Thyroid gland (tissue), 4 donors: Measurements from ENCODE around the gene PLIN5. TPM values are rescaled to one million over a fixed set of nuclear protein-coding genes. Genes with fewer than 3 reads are reported as not detected.

Experiments used
- DNase-seq, 2 donors: peaks; one replicate each; pipeline ENCODE4 v3.0.0-alpha.2; 2019
- H3K27ac ChIP-seq, 3 donors: fragments of 200-600 bp; sonication (generic); 1 replicate in 2 of 3; 2 replicates in 1 of 3; pipeline ENCODE4 v1.5.1; 2016 to 2019; ENCODE audit warnings: mild to moderate bottlenecking in 1 of 3, moderate library complexity in 1 of 3
- H3K27me3 ChIP-seq: fragments of 200-600 bp; sonication (generic); one replicate; pipeline ENCODE4 v1.5.1; 2019
- H3K36me3 ChIP-seq, 2 donors: fragments of 200-600 bp; sonication (generic); one replicate each; pipeline ENCODE4 v1.5.1; 2016 to 2019
- H3K4me1 ChIP-seq, 2 donors: fragments of 200-600 bp; sonication (generic); one replicate each; pipeline ENCODE4 v1.5.1; 2017 to 2019
- H3K4me3 ChIP-seq, 3 donors: fragments of 200-600 bp; sonication (generic); replicated peaks in 1 of 3; 1 replicate in 2 of 3; 2 replicates in 1 of 3; pipeline ENCODE4 v1.5.1; 2016; ENCODE audit warnings: mild to moderate bottlenecking in 1 of 3
- H3K9me3 ChIP-seq: fragments of 200-600 bp; sonication (generic); one replicate; pipeline ENCODE4 v1.5.1; 2017
- CTCF ChIP-seq, 6 experiments: fragments of 200-600 bp in 3 of 6; fragments of 450-650 bp in 3 of 6; sonication (generic) in 3 of 6; IDR thresholded peaks; one replicate each; pipeline ENCODE4 v1.5.1; 2016 to 2019; ENCODE audit warnings: antibody characterized with exemption in 6 of 6, mild to moderate bottlenecking in 2 of 6, inconsistent platforms in 1 of 6, moderate library complexity in 1 of 6
- POLR2A ChIP-seq, 2 donors: fragments of 450-650 bp; IDR thresholded peaks; one replicate each; pipeline ENCODE4 v1.6.1; 2017; ENCODE audit warnings: antibody characterized with exemption in 2 of 2, mild to moderate bottlenecking in 2 of 2, moderate library complexity in 1 of 2
- WGBS, 2 donors: methylation state at CpG; one replicate each; pipeline ENCODE4 v1.1.5; 2017; 5-methylcytosine and 5-hydroxymethylcytosine counted together
- intact Hi-C: fragments of 100-400 bp; cut with DNase I; formaldehyde crosslinking; loops from one replicate; pipeline ENCODE4 v1.15.1; 2023
- total RNA-seq, 4 donors: library from RNA; depleted of rRNA; stranded (reverse); fragments of >200 nt; gene quantifications; one replicate each; pipeline ENCODE4 v1.2.3, GENCODE V29; 2016

Gene PLIN5
- total RNA-seq, 4 donors from 2014 or later, result 4.1 to 12.1 (median 7.8) TPM

GRCh38 chr19:4541114-4541805, 6.2 kb upstream of the PLIN5 start:
- no peaks in the 10 kb centered on the region for H3K9me3 ChIP-seq
- H3K4me3 ChIP-seq, result no peak overlapping the region
- no peak for DNase-seq
- TF ChIP-seq CTCF (IDR thresholded peaks at IDR 0.05) (no peak), POLR2A (IDR thresholded peaks at IDR 0.05) (no peak)
- intact Hi-C loops, result no loop called here
- no peaks in the 10 kb centered on the region for H3K27me3 ChIP-seq
- H3K36me3 ChIP-seq, result no peaks in the 10 kb centered on the region
- H3K4me1 ChIP-seq, result no peaks in the 10 kb centered on the region
- H3K27ac ChIP-seq, result no peak overlapping the region
- 78 to 83% methylated on average over 12 of the region's 12 CpGs for WGBS, 2 donors

- intact Hi-C loops, result no loop called here
- Histone ChIP-seq H3K4me1 (peaks cover 8 to 9% of the 10 kb centered on the region in 2 donors), H3K27me3 (no peaks in the 10 kb centered on the region), H3K4me3 (no peak within 1 kb of the TSS), H3K27ac (no peak within 1 kb of the TSS), H3K36me3 (no peaks in the 10 kb centered on the region), H3K9me3 (no peaks in the 10 kb centered on the region)
- TF ChIP-seq CTCF (IDR thresholded peaks at IDR 0.05) (no peak), POLR2A (IDR thresholded peaks at IDR 0.05) (no peak)
- peak; percentile 9 to 16 for DNase-seq
- WGBS, 2 donors, result 47 to 62% methylated on average over 9 to 12 of the region's 14 CpGs
Measured at GRCh38 chr19:4539693-4540581, 4.9 kb upstream of the PLIN5 start, which contains the start of gene LRG1. LRG1 (minus strand) TSS chr19:4540036; CDS start chr19:4540013, 23 bp downstream.

DNA sequence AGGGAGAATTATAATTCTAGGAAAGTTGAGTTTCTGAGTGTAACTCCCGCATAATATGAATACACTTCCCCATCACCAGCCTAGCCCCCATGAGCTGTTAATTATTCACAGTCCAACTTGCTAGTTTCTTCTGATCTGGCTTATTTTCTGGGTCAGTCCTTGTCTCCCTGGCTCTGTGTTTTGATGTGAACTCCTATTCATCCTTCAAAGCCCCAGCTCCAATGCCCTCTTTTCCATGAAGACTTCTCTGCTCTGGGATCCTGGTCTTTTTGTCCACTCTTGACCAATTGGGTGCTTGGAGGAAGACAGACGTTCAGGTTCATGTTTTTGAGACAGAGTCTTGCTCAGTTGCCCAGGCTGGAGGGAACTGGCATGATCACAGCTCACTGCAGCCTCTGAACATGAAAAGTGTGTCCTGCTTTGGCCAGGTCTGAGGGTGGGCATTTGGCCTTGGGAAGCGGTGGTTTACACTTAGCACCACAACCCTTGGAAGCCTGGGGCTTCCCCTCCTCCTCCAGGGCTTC, 4.2 kb upstream of the PLIN5 start:
- no peak overlapping the region for H3K4me3 ChIP-seq

GRCh38 chr19:4538601-4538954, 3.6 kb upstream of the PLIN5 start:
- WGBS, 2 donors, result 92% methylated on average over 13 of the region's 13 CpGs; no CpG with 5 or more reads in 1 of the 2 donors
- no peaks in the 10 kb centered on the region for H3K27me3 ChIP-seq
- DNase-seq, result no peak
- no peak overlapping the region for H3K4me3 ChIP-seq
- H3K36me3 ChIP-seq, result no peaks in the 10 kb centered on the region
- no peaks in the 10 kb centered on the region for H3K9me3 ChIP-seq
- H3K4me1 ChIP-seq, result peaks cover 8 to 9% of the 10 kb centered on the region in 2 donors
- no peak overlapping the region for H3K27ac ChIP-seq
- no peak for TF ChIP-seq CTCF (IDR thresholded peaks at IDR 0.05)
- TF ChIP-seq POLR2A (IDR thresholded peaks at IDR 0.05), result no peak
- intact Hi-C loops, result no loop called here

More for the DNA sequence above, 4.2 kb upstream of the PLIN5 start:
- Histone ChIP-seq H3K27me3 (no peaks in the 10 kb centered on the region), H3K9me3 (no peaks in the 10 kb centered on the region), H3K36me3 (no peaks in the 10 kb centered on the region), H3K4me1 (peaks cover 8 to 9% of the 10 kb centered on the region in 2 donors), H3K27ac (no peak overlapping the region)
- WGBS, 2 donors, result 81 to 88% methylated on average over 3 of the region's 3 CpGs
- no peak for DNase-seq
- intact Hi-C loops, result no loop called here
- TF ChIP-seq CTCF (IDR thresholded peaks at IDR 0.05), result no peak
- TF ChIP-seq POLR2A (IDR thresholded peaks at IDR 0.05), result no peak
